ENCODE data around the gene PRKG2. TPM values are rescaled to one million over a fixed set of nuclear protein-coding genes. Genes with fewer than 3 reads are reported as not detected.

The PRKG2 gene
- polyA plus RNA-seq, 1 donor (not counting 4 experiments of a cell fraction or from before 2014, with no cell fraction given), result 0.68 TPM

DNA sequence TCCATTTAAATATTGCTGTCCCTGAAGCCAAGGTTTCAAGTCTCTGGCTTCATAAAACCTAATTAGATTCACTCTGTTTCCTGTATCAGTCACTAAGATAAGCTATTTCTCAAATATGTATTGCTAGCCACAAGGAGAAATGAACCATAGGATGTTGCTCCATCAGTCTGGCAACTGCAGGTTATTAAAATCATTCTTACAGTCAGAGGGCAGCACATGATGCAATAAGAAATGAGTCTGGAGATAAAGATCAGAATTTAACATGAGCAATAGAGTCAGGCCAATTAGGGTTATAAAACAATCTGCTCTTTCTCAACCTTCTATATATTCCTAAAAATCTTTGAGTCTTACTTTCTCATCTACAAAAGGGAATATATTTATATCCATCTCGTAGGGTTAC is 7.2 kb downstream of the PRKG2 start:
- DNase-seq (ENCODE audit: low read depth, low spot score) (no peak), FAIRE-seq (no peak)
- Histone ChIP-seq H3K79me2 (ENCODE audit: control insufficient read depth, insufficient read depth, low read length) (no peaks in the 10 kb centered on the region), H3K4me2 (ENCODE audit: control insufficient read depth, extremely low read depth, insufficient read depth, low read depth, low read length) (no peak overlapping the region), H3K27me3 (ENCODE audit: control insufficient read depth, extremely low read depth, insufficient read depth, low read length) (no peaks in the 10 kb centered on the region), H3K9me3 (ENCODE audit: control insufficient read depth, low read depth, low read length) (no peaks in the 10 kb centered on the region), H3K36me3 (ENCODE audit: control insufficient read depth in 2 of 2, extremely low read depth in 1 of 2, insufficient read depth in 2 of 2, low read length in 2 of 2) (no peaks in the 10 kb centered on the region), H3K4me3 (ENCODE audit: control insufficient read depth in 2 of 3, extremely low read depth in 1 of 3, insufficient read depth in 2 of 3, low read depth in 1 of 3, low read length in 3 of 3) (no peak overlapping the region), H3K9ac (ENCODE audit: control insufficient read depth, extremely low read depth, insufficient read depth, low read length) (no peak overlapping the region), H4K20me1 (ENCODE audit: control insufficient read depth, extremely low read depth, insufficient read depth, low read length) (no peaks in the 10 kb centered on the region), H2AFZ (ENCODE audit: control insufficient read depth, low read length) (no peak overlapping the region), H3K27ac (ENCODE audit: control insufficient read depth, insufficient read depth, low read length) (no peak overlapping the region), H3K9me1 (ENCODE audit: control insufficient read depth, extremely low read depth, insufficient read depth, low read length) (no peaks in the 10 kb centered on the region), H3K4me1 (ENCODE audit: control insufficient read depth, extremely low read depth, insufficient read depth, low read length) (no peaks in the 10 kb centered on the region)
- TF ChIP-seq, protein P1, sequence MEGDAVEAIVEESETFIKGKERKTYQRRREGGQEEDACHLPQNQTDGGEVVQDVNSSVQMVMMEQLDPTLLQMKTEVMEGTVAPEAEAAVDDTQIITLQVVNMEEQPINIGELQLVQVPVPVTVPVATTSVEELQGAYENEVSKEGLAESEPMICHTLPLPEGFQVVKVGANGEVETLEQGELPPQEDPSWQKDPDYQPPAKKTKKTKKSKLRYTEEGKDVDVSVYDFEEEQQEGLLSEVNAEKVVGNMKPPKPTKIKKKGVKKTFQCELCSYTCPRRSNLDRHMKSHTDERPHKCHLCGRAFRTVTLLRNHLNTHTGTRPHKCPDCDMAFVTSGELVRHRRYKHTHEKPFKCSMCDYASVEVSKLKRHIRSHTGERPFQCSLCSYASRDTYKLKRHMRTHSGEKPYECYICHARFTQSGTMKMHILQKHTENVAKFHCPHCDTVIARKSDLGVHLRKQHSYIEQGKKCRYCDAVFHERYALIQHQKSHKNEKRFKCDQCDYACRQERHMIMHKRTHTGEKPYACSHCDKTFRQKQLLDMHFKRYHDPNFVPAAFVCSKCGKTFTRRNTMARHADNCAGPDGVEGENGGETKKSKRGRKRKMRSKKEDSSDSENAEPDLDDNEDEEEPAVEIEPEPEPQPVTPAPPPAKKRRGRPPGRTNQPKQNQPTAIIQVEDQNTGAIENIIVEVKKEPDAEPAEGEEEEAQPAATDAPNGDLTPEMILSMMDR (optimal IDR thresholded peaks at IDR 0.05 in 1 of 3, IDR thresholded peaks at IDR 0.05 in 1 of 3, conservative IDR thresholded peaks at IDR 0.05 in 1 of 3; ENCODE audit: extremely low read depth in 1 of 3, insufficient read depth in 2 of 3, low read length in 3 of 3), result no peak
- TF ChIP-seq EZH2 (IDR thresholded peaks at IDR 0.05; ENCODE audit: low read length), result no peak
- dilution Hi-C loops (cut with MboI; ENCODE audit: extremely low pct_ligation_motif_present, low sequenced_read_pairs), result no loop called here

DNA sequence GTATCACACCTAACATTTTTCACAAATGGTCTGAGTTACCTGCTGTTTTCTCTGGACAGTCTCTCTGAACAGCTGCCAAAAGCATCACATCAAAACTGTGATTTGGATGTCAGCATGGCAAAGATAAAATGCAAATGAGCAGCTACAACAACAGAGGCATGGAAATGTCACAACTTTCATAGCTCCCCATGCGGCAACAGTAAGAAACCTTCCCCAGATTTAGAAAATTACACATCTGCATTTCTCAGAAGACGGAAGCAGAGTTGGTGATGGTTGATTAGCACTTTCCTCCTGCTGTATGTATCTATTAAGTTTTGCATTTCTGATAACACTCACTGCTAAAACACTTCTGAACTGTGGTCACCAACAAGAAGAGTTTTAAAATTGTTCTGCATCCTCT is 9.7 kb downstream of the PRKG2 start:
- H3K4me1 ChIP-seq (ENCODE audit: control insufficient read depth, extremely low read depth, insufficient read depth, low read length), result no peaks in the 10 kb centered on the region
- FAIRE-seq, result no peak

More for the DNA sequence above, 9.7 kb downstream of the PRKG2 start:
- dilution Hi-C loops (cut with MboI; ENCODE audit: extremely low pct_ligation_motif_present, low sequenced_read_pairs), result no loop called here
- Histone ChIP-seq H2AFZ (ENCODE audit: control insufficient read depth, low read length) (no peak overlapping the region), H3K36me3 (ENCODE audit: control insufficient read depth in 2 of 2, extremely low read depth in 1 of 2, insufficient read depth in 2 of 2, low read length in 2 of 2) (no peaks in the 10 kb centered on the region), H3K79me2 (ENCODE audit: control insufficient read depth, insufficient read depth, low read length) (no peaks in the 10 kb centered on the region), H3K27ac (ENCODE audit: control insufficient read depth, insufficient read depth, low read length) (no peak overlapping the region), H4K20me1 (ENCODE audit: control insufficient read depth, extremely low read depth, insufficient read depth, low read length) (no peaks in the 10 kb centered on the region), H3K9ac (ENCODE audit: control insufficient read depth, extremely low read depth, insufficient read depth, low read length) (no peak overlapping the region), H3K9me3 (ENCODE audit: control insufficient read depth, low read depth, low read length) (no peaks in the 10 kb centered on the region), H3K9me1 (ENCODE audit: control insufficient read depth, extremely low read depth, insufficient read depth, low read length) (no peaks in the 10 kb centered on the region), H3K4me2 (ENCODE audit: control insufficient read depth, extremely low read depth, insufficient read depth, low read depth, low read length) (no peak overlapping the region), H3K4me3 (ENCODE audit: control insufficient read depth in 2 of 3, extremely low read depth in 1 of 3, insufficient read depth in 2 of 3, low read depth in 1 of 3, low read length in 3 of 3) (no peak overlapping the region), H3K27me3 (ENCODE audit: control insufficient read depth, extremely low read depth, insufficient read depth, low read length) (no peaks in the 10 kb centered on the region)
- no peak for DNase-seq (ENCODE audit: low read depth, low spot score)
- TF ChIP-seq, protein P1 (optimal IDR thresholded peaks at IDR 0.05 in 1 of 3, IDR thresholded peaks at IDR 0.05 in 1 of 3, conservative IDR thresholded peaks at IDR 0.05 in 1 of 3; ENCODE audit: extremely low read depth in 1 of 3, insufficient read depth in 2 of 3, low read length in 3 of 3), result no peak
- no peak for TF ChIP-seq EZH2 (IDR thresholded peaks at IDR 0.05; ENCODE audit: low read length)
